GM04503 (cell line): Measurements from ENCODE around the gene GAS2L2.
A peak's percentile ranks its signal among the peaks of the same experiment; 100 is the strongest.

Experiments used
- DNase-seq: peaks from one replicate; pipeline ENCODE4 v3.0.0-alpha.2; 2012; ENCODE audit warnings: low read depth

Gene GAS2L2

GRCh38 chr17:35752945-35753764 is at the start of gene GAS2L2:
Gene GAS2L2, minus strand, starts transcription at chr17:35753239. Its CDS starts 389 bp downstream, at chr17:35752850.
- DNase-seq: no peak

DNA sequence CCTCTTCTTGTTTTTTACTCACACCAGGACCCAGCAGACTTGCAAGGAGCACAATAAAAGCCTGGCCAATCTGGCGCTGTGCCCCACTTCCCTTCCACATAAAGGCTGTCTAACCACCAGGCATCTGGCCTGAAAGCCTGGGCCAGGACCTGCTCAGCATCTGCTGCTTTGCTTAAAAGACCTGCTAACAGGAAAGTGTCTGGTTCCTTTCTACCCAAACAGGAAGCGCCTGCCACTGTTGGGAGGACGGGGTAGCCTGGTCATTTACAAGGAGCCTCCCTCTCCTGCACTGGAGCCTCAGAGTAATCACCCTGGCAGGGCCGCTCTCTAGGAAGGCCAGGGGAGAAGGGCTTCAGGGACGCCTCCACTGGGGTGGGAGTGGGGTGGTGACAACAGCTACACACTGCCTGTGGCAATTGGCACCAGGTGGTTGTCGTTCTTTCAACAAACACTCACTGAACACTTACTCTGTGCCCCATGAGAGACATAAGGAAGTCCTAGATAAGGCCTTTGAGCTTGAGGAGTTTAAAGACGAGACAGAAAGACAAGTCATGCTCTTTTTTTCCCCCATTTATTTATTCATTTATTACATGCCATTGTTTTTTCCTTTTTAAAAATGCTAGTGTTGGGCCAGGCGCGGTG is 48.7 kb upstream of the GAS2L2 start:
- DNase-seq: no peak

DNA sequence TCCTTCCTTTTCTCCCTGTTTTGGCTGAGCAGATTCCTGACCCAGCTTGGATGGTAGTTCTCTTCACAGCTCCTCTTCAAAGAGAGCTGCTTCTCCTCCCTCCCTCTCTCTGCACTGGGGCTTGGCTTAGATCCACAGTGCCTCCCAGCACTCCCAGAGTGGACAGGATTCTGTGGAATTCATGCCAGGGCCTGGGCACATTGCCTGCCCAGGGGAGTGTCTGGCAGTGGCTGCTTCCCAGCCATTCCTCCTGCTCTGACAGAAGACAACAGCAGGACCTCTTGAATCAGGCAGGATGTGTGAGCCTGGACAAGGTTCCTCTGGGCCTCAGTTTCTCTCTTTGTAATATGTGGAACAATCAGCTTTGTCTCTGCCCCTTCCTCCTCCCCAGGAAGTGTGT is 46.9 kb upstream of the GAS2L2 start:
- DNase-seq: peak; percentile 57

GRCh38 chr17:35797918-35798317 is 44.9 kb upstream of the GAS2L2 start:
- DNase-seq: no peak

DNA sequence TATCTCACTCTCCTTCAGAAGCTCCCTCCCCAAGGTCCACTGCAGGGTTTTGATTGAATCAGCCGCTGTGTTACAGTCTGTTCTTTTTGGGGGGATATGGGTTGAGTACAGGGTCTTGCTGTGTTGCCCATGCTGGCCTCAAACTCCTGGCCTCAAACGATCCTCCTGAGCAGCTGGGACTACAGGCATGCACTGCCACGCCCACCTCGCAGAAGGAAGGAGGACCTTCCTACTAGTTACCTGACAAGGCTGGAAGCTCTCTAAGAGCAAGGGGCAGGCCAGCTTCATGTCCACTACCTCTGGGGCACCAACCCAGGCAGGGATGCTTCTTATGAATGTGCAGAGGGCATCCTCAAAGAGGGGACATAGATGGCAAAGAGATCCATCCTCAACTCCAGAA is 44.3 kb upstream of the GAS2L2 start:
- no peak for DNase-seq

DNA sequence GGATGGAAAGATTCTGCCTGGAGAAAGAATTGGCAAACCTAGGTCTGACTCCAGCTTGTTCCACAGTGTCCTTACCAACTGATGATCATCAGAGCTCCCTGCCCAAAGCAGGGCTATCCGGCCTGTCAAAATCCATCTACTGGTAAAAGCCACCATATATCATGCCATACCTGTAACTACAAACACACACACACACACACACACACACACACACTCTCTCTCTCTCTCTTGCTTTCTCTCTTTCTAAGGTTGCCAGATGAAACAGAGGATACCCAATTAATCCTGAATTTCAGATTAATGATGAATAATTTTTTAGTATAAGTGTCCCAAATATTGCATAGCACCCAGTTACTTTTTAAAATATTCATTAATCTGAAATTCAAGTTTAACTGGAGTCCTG is 43.9 kb upstream of the GAS2L2 start:
- DNase-seq: no peak

DNA sequence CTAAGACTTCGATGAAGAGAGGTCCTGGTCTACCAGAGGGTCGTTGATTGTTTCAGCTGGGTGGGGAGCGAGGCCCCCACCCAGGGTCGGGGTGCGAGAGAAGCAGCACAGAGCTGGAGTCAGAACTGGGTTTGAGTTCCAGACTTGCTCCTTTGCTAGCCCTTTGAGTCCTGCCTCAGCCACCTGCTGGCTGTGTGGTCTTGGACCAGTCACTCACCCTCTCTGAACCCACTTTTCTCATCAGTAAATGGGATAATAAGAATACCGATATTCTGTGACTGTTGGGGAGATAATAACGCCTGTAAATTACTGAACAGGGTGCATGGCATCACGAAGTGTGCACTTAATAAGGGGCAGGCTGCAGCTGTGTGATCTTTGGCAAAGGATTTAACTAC is 42.8 kb upstream of the GAS2L2 start:
- no peak for DNase-seq

- DNase-seq: no peak
Measured at GRCh38 chr17:35795007-35795870, 42.2 kb upstream of the GAS2L2 start, which contains the start of gene MMP28. Gene MMP28, minus strand, starts transcription at chr17:35795641. Its CDS starts 264 bp downstream, at chr17:35795377.

DNA sequence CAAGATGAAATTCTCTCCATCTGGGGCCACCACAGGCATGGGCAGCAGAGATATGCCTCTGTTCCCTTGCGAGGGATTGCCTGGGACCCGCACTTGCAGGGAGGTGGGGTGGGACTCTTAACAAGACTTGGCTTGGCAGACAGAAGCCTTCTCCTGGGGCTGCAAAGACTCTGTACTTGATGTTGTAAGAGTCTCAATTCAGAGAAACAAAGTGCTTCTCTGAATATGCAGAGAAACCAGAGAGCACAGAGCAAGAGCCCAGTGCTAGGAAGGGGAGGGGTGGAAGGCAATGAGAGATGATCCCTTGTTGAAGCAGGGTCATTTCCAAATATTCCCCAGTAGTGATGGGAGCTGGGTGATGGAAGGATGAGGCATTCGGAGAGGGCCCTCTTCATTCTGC is 40.2 kb upstream of the GAS2L2 start:
- DNase-seq: no peak

DNA sequence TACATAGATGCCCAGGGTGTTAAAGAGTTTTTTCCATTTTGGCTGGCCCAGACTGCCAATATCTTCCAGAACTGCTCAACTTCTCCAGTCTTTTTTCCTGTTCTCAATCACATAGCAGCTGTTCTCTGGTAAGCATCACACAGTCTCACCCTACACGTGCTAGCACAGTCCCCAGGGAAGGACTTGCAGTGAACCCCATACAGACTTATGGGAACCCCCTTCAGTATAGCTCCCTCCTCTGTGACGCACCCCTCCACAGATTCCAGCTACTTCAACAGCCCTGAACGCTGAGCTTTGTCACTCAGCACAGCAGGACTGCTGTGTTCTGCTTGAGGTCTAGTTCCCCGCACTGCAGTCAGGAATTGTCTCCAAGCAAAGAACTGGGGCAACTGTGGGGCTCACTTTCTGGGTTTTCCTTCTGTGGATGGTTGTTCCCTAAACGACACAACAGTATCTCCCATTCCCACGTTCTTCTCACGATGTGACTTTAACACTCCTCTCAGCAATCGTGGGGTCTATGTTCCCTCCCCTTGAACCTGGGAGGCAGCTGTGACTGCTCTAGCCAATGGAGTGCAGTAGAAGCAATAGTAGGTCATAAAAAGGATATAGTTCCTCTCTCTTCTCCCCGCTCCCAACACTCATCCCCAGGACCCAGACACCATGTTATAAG is 38.8 kb upstream of the GAS2L2 start:
- DNase-seq: no peak

DNA sequence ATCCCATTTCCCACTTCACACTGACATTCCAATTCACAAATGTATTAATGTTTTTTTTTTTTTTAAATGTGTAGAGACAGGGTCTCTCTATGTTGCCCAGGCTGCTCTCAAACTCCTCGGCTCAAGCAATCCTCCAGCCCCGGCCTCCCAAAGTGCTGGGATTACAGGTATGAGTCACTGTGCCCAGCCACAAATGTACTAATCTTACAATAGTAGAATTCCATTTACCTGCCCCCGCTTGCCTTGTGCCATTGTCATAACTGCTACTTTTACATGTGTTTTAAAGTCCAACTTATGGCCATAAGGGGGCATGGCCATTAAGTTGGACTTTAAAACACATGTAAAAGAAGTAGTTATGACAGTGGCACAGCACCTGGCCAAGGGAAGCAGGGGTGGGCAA is 37.8 kb upstream of the GAS2L2 start:
- DNase-seq: no peak

DNA sequence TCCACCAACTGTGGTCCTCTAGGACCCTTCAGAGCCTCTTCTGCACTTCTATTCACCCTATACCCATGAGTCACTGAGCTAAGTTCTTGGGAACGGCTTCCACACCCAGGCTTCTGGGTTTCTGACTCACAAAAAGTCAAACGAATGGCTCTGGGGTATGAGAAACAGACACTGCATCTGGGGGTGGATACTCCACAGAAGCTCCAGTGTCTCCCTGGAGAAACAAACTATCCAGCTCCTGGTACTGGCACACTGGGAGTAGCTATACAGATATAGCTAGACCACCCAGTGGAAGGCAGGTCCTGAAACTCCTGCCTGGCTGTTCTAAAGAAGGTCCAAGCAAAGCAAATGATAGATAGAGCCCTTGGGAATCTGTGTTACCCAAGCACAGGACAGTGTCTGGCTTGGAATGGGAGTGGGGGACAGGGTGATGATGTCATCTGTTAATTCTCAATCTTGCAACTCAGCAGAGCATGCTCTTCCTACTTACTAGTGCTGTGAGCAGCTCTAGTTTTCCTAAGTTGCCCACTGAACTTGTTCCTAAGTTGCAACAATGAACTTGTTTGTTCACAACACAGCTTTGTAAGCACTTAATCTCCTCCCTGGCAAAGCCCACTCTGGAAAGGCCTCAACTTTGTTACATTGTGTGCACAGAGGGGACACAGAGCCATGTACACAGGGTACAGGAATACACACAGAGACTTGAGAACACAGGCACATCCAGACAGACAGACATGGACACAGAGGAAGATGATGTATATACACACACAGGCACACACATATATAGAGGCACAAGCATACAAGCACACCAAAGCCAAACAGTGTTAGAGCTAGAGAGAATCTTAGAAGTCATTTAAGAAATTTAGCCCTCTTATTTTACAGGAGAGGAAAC is 35.7 kb upstream of the GAS2L2 start:
- peak; percentile 73 for DNase-seq

DNA sequence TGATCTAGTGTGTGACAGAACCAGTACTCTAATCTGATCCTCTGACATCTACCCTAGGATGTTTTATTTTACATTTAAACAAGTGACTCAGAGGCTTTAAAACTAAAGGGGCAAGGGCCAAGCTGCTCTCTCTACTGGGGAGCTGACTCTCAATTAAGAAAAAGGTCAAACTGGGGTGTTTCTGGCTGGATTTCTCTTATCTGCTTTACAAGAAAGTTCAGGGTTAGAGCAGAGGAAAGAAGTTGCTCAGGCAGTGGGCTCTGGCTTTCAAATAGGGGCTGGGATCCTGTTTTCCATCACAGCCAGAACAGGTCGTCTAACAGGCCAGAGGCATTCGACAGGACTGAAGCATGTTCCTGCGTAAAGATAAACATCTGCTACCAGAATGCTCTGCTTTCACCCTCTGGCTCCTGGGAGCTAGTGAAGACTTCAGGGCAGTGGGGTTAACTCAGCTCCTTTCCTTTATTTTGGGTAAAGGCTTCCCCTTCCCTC is 33.9 kb upstream of the GAS2L2 start:
- no peak for DNase-seq

DNA sequence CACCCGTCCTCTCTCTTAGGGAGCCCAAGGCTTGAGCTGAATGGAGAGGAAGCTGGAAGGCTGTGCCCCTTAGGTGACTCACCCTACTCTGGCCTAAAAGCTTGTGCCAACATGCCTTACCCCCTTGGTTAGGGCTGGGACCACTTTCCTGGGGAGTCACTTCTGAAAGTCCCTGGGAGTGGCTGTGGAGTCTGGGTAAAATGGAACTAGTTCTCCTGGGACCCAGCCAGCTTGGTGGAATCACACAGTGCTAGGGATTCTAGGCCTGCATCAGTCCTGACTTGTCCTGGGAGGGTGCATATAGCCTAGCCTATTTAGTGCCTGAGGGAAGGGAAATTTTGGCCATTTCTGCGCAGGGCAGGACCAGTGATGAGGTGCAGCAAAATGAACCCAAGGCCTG is 31.9 kb upstream of the GAS2L2 start:
- no peak for DNase-seq

DNA sequence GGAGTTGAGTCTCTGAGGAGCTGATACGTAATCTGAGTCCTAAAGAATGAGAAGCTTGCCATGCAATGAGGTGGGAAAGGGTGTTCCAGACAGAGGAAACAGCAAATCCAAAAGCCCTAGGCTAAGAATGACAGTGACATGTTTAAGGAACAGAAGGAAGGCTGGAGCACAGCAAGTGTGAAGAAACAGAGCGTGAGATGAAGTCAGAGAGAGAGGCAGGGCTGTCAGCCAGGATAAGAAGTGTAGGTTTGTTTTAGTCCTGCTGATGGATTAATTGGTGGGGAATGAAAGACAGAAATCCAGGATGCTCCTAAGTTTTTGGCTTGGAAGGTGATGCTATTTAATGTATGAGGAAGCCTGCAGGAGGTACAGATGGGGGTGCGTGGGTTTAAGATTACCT is 27.9 kb upstream of the GAS2L2 start:
- no peak for DNase-seq

GRCh38 chr17:35778641-35779196 is 25.7 kb upstream of the GAS2L2 start:
- no peak for DNase-seq

- DNase-seq: no peak
Measured at GRCh38 chr17:35775583-35775982, 22.5 kb upstream of the GAS2L2 start.

GRCh38 chr17:35775039-35775438 is 22.0 kb upstream of the GAS2L2 start:
- no peak for DNase-seq

- no peak for DNase-seq
Measured at GRCh38 chr17:35774499-35774898, 21.5 kb upstream of the GAS2L2 start.

DNA sequence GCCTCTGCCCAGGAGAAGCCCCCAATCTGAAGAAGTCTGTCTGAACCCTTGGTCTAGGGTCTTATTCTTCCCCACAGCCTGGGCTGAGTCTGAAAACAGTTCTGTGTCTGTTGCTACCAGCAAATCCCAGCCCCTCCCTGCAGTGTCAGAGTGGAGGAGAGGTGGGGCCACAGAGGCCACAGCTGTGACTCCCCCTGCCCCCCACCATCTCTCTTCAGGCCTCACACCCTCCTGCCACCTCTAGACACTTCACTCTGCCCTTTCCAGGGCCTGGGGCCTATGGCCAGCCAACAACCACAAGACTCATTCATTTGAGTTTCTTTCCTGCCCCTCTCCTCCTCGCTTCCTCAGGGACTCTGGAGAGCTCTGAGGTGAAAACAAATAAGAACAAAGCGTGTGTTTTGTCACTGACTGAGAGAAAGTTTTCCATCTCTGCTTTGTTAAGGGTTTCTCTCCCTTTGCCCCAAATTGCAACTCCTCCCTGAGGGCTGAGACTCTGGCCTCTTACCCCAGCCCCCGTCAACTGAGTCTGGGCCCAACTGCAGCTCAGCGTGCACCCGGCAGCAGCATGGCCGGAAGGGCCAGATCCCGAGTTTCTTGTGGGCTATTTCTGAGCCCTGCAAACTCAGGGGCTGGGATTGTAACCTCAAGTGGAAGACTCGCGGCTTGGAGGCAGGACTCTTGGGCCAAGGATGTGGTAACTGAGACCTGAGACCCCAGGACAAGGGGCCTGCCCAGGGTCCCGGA is 20.8 kb upstream of the GAS2L2 start:
- DNase-seq: no peak
